Measurements from ENCODE around the gene PICALM. TPM values are rescaled to one million over a fixed set of nuclear protein-coding genes. Genes with fewer than 3 reads are reported as not detected.
A peak's percentile ranks its signal among the peaks of the same experiment; 100 is the strongest.

The PICALM gene
- total RNA-seq, 4 donors from 2014 or later: 164 to 386 (median 189) TPM

DNA sequence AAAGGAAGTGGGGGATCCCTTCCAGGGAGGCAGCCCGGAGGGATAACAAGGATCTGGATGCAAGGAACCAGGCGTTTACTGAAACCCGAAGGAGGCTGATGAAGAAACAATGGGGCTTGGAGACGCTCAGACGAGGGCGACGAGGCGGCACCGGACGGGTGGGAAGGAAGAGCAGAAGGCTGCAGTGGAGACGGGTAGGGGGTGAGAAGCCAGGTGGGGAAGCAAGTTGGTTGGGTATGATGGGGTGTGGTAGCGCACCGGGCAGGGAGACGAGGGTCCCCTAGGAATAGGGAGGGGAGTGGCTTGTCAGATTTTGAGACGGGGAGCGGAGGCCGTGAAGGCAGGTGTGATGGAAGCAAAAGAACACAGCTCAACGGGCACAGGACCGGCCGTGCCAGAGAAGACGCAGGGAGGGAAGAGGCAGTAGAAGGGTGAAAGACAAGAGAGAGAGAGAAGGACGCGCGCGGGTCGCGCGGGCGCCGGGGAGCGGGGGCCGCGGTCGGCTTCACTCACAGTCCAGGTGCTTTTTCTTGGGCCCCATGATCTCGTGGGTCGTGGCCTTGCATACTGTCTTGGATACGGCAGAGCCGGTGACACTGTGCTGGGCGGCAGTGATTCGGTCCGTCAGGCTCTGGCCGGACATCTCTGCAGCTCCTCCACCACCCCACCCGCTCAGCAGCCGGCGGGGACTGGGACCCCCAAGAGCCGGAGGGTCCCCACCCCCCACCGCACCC is 579 bp downstream of the PICALM start:
- Histone ChIP-seq H3K9me3 (no peaks in the 10 kb centered on the region), H3K27me3 (no peaks in the 10 kb centered on the region), H3K4me3 (peak overlapping the region; percentile 100), H3K36me3 (no peaks in the 10 kb centered on the region), H3K27ac (peak overlapping the region; percentile 99), H3K4me1 (peaks cover 46% of the 10 kb centered on the region)
- peak; percentile 69 to 82 for DNase-seq (ENCODE audit: low spot score in 2 of 2)
- TF ChIP-seq POLR2A (IDR thresholded peaks at IDR 0.05) (no peak), EP300 (IDR thresholded peaks at IDR 0.05) (no peak), POLR2AphosphoS5 (IDR thresholded peaks at IDR 0.05) (peak in 1 of 3 donors; percentile 20)
- under 1% methylated on average over 42 of the region's 47 CpGs for WGBS

DNA sequence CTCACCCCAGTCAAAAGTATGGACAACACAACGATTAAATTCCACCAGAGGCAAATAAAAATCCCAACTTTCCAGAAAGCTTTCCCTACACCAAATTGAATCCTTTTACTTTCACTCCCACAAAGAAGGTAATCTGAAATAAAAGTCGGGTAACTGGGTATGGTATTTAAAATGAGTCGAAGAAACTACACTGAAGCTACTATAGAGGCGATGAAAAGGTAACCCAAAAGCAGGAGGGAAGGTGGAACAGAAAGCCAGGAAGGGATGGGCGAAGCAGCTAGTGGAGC is 1.1 kb downstream of the PICALM start:
- Histone ChIP-seq H3K4me1 (peaks cover 50% of the 10 kb centered on the region), H3K4me3 (peak overlapping the region; percentile 100), H3K27ac (peak overlapping the region; percentile 99), H3K27me3 (no peaks in the 10 kb centered on the region), H3K9me3 (no peaks in the 10 kb centered on the region), H3K36me3 (no peaks in the 10 kb centered on the region)
- TF ChIP-seq POLR2A (IDR thresholded peaks at IDR 0.05): no peak
- no peak for TF ChIP-seq POLR2AphosphoS5 (IDR thresholded peaks at IDR 0.05)
- no peak for TF ChIP-seq EP300 (IDR thresholded peaks at IDR 0.05)
- TF ChIP-seq, protein P1, sequence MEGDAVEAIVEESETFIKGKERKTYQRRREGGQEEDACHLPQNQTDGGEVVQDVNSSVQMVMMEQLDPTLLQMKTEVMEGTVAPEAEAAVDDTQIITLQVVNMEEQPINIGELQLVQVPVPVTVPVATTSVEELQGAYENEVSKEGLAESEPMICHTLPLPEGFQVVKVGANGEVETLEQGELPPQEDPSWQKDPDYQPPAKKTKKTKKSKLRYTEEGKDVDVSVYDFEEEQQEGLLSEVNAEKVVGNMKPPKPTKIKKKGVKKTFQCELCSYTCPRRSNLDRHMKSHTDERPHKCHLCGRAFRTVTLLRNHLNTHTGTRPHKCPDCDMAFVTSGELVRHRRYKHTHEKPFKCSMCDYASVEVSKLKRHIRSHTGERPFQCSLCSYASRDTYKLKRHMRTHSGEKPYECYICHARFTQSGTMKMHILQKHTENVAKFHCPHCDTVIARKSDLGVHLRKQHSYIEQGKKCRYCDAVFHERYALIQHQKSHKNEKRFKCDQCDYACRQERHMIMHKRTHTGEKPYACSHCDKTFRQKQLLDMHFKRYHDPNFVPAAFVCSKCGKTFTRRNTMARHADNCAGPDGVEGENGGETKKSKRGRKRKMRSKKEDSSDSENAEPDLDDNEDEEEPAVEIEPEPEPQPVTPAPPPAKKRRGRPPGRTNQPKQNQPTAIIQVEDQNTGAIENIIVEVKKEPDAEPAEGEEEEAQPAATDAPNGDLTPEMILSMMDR (IDR thresholded peaks at IDR 0.05): no peak
- no peak for DNase-seq (ENCODE audit: low spot score in 2 of 2)
- 0% methylated on average over 5 of the region's 5 CpGs for WGBS

DNA sequence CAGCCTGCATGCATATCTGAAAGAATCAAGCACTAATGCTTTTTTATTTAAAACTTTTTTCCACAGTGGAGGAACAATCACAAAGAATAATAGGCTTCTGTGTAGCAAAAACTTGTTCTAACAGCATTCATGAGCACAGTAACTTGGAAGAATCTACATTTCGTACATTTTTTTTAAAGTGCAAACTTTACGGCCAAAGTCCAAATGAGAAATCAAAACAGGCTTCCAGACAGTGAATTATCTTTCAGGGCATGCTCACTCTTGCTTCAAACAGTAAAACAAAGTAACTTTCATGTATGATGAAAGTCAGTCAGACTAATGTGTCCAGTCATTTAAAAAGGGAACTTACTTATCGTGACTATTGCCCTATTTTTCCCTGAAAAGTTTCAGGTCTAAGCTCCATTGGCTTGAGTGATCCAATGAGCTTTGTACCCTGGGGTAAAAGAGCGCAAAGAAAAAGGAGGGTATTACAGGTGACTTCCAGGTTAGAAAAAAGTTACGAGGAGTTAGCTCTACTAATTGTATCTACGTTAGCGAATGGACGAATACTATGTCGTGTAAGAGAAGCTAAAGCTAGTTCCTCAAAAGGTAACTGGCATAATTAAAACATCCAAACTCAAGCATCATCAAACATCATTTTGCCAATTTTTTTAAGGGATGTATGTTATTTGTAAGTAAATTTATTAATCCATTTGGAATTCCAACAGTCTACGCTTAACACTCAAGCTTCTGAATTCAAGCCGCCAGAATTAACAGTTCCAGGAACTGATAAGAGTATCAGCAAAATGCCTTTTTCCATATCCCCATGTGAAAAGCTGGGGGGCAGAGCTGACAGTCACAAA is 1.7 kb downstream of the PICALM start:
- Histone ChIP-seq H3K4me3 (peak overlapping the region; percentile 100), H3K4me1 (peaks cover 55% of the 10 kb centered on the region), H3K27ac (peak overlapping the region; percentile 99), H3K9me3 (no peaks in the 10 kb centered on the region), H3K27me3 (no peaks in the 10 kb centered on the region), H3K36me3 (no peaks in the 10 kb centered on the region)
- TF ChIP-seq EP300 (IDR thresholded peaks at IDR 0.05) (no peak), POLR2AphosphoS5 (IDR thresholded peaks at IDR 0.05) (no peak), POLR2A (IDR thresholded peaks at IDR 0.05) (no peak)
- TF ChIP-seq, protein P1 (IDR thresholded peaks at IDR 0.05): no peak
- WGBS: under 1% methylated on average over 11 of the region's 11 CpGs
- no peak for DNase-seq (ENCODE audit: low spot score in 2 of 2)

DNA sequence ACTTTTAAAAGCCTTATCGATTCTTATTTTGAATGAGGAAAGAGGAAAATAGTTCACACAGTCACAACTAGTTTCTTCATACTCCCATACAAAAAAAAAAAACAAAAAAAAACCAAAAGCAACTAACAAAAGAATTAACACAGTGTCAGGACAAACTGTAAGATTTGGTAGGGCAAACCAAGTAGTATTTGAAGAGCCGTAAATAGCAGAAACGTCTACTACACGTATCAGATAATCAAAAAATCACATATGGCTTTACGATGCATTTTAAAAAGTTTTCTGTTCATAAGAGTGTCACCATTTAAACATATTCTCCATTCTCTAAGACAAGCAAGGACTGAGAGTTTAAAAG is 2.3 kb downstream of the PICALM start:
- under 1% methylated on average over 5 of the region's 5 CpGs for WGBS
- no peaks in the 10 kb centered on the region for H3K9me3 ChIP-seq

DNA sequence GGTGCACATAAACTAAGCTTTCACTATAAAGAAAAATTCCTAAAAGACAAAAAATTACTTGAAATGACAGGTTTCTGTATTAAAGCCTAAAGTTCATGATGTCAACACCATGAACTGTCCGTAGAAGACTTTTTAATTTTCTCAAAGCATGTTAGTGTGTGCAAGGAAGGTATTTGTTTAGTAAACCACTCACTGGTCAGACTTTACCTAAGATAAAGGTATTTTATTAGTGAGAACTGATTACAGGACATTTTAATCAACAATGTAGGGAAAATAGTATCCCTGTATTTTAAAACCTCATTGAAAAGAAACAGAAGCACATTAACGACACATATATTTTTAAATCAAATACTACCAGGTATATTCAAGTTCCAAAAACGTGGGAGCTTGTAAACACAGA is 2.9 kb downstream of the PICALM start:
- H3K9me3 ChIP-seq: no peaks in the 10 kb centered on the region
- TF ChIP-seq POLR2AphosphoS5 (IDR thresholded peaks at IDR 0.05) (no peak), EP300 (IDR thresholded peaks at IDR 0.05) (no peak), POLR2A (IDR thresholded peaks at IDR 0.05) (no peak)
- TF ChIP-seq, protein P1 (IDR thresholded peaks at IDR 0.05): no peak
- WGBS: 10% methylated on average over 3 of the region's 3 CpGs
- H3K4me1 ChIP-seq: peaks cover 60% of the 10 kb centered on the region
- no peaks in the 10 kb centered on the region for H3K36me3 ChIP-seq
- peak overlapping the region; percentile 99 for H3K27ac ChIP-seq
- no peak for DNase-seq (ENCODE audit: low spot score in 2 of 2)
- H3K27me3 ChIP-seq: no peaks in the 10 kb centered on the region
- H3K4me3 ChIP-seq: peak overlapping the region; percentile 100

More for the DNA sequence above, 2.3 kb downstream of the PICALM start:
- Histone ChIP-seq H3K4me3 (peak overlapping the region; percentile 100), H3K36me3 (no peaks in the 10 kb centered on the region), H3K27me3 (no peaks in the 10 kb centered on the region), H3K27ac (peak overlapping the region; percentile 99), H3K4me1 (peaks cover 60% of the 10 kb centered on the region)
- TF ChIP-seq POLR2A (IDR thresholded peaks at IDR 0.05) (no peak), POLR2AphosphoS5 (IDR thresholded peaks at IDR 0.05) (no peak), EP300 (IDR thresholded peaks at IDR 0.05) (no peak)
- TF ChIP-seq, protein P1 (IDR thresholded peaks at IDR 0.05): no peak
- no peak for DNase-seq (ENCODE audit: low spot score in 2 of 2)

Measured in suprapubic skin (tissue), 4 donors.